K562 (cell line): ENCODE results near the gene MYH11. TPM values are rescaled to one million over a fixed set of nuclear protein-coding genes. Genes with fewer than 3 reads are reported as not detected.

ENCODE experiments used
- ATF6 ChIP-seq: sonication (generic); formaldehyde crosslinking; IDR thresholded peaks from 2 replicates; pipeline ENCODE4 v1.4.0; 2020; ENCODE audit warnings: mild to moderate bottlenecking, missing genetic modification reagents
- CBFB ChIP-seq: sonication (generic); formaldehyde crosslinking; IDR thresholded peaks from 2 replicates; pipeline ENCODE4 v1.4.0; 2020; ENCODE audit warnings: mild to moderate bottlenecking, missing genetic modification reagents
- CC2D1A ChIP-seq: fragments of 450-650 bp; IDR thresholded peaks from 2 replicates; pipeline ENCODE4 v1.6.1; 2017; ENCODE audit warnings: mild to moderate bottlenecking
- CTCF ChIP-seq, 3 experiments: IDR thresholded peaks in 2 of 3; conservative IDR thresholded peaks in 1 of 3; 2 replicates each; pipeline ENCODE4 v1.5.1; 2011 to 2012; ENCODE audit warnings: low read length in 3 of 3, mild to moderate bottlenecking in 3 of 3, control low read depth in 2 of 3, improper control_type of control experiment in 1 of 3, inconsistent platforms in 1 of 3, low read depth in 1 of 3, mixed read lengths in 1 of 3, moderate library complexity in 1 of 3; ENCODE audit not compliant: insufficient read depth in 2 of 3
- E2F1 ChIP-seq: sonication (generic); formaldehyde crosslinking; IDR thresholded peaks from 2 replicates; pipeline ENCODE4 v1.8.1; 2023; ENCODE audit warnings: mild to moderate bottlenecking, missing genetic modification reagents, moderate library complexity
- EP300 ChIP-seq: IDR thresholded peaks from 2 replicates; pipeline ENCODE4 v1.6.1; 2012; ENCODE audit warnings: low read length, improper control_type of control experiment
- KHSRP ChIP-seq: fragments of 450-650 bp; IDR thresholded peaks from 2 replicates; pipeline ENCODE4 v1.6.1; 2017
- MAFK ChIP-seq: IDR thresholded peaks from 2 replicates; pipeline ENCODE4 v1.6.1; 2011; ENCODE audit warnings: low read length, improper control_type of control experiment
- PML ChIP-seq: IDR thresholded peaks from 2 replicates; pipeline ENCODE4 v1.6.1; 2012; ENCODE audit warnings: low read length, inconsistent platforms
- POLR2A ChIP-seq: fragments of 450-650 bp; conservative IDR thresholded peaks from 2 replicates; pipeline ENCODE4 v1.6.1; 2016
- POLR2G ChIP-seq: fragments of 200-400 bp; formaldehyde crosslinking; IDR thresholded peaks from 2 replicates; pipeline ENCODE4 v1.6.1; 2017; ENCODE audit warnings: low read depth, mild to moderate bottlenecking, antibody characterized with exemption, low read length, moderate library complexity
- POU5F1 ChIP-seq: fragments of 150-350 bp; IDR thresholded peaks from 2 replicates; pipeline ENCODE4 v1.6.1; 2014; ENCODE audit warnings: borderline replicate concordance, low read length, low read depth, mild to moderate bottlenecking; ENCODE audit not compliant: partially characterized antibody
- STAG1 ChIP-seq: sonication (generic); formaldehyde crosslinking; IDR thresholded peaks from 2 replicates; pipeline ENCODE4 v1.5.0; 2020; ENCODE audit warnings: missing genetic modification reagents, borderline replicate concordance
- TAF15 ChIP-seq: fragments of 200-400 bp; formaldehyde crosslinking; IDR thresholded peaks from 2 replicates; pipeline ENCODE4 v1.6.1; 2017; ENCODE audit warnings: mild to moderate bottlenecking, low read depth, low read length, moderate library complexity
- TAF7 ChIP-seq: fragments of 450-650 bp; IDR thresholded peaks from 2 replicates; pipeline ENCODE4 v1.6.1; 2016; ENCODE audit warnings: missing genetic modification characterization, missing compliant biosample characterization
- ZBED1 ChIP-seq: IDR thresholded peaks from 2 replicates; pipeline ENCODE4 v1.6.1; 2014
- ZBTB12 ChIP-seq: fragments of 250-450 bp; sonication (Bioruptor Pico); IDR thresholded peaks from 2 replicates; pipeline ENCODE4 v1.4.0; 2020
- ZEB2 ChIP-seq: fragments of 450-650 bp; IDR thresholded peaks from 2 replicates; pipeline ENCODE4 v1.6.1; 2016
- ZNF224 ChIP-seq: sonication (generic); formaldehyde crosslinking; IDR thresholded peaks from 2 replicates; pipeline ENCODE4 v1.8.0; 2022; ENCODE audit warnings: mild to moderate bottlenecking, missing genetic modification reagents
- ZNF277 ChIP-seq: fragments of 250-450 bp; sonication (Bioruptor Pico); IDR thresholded peaks from 2 replicates; pipeline ENCODE4 v1.8.0; 2022; ENCODE audit warnings: inconsistent platforms, mild to moderate bottlenecking, moderate library complexity, borderline replicate concordance
- ZNF347 ChIP-seq: fragments of 450-650 bp; formaldehyde crosslinking; IDR thresholded peaks from 2 replicates; pipeline ENCODE4 v1.4.0; 2020; ENCODE audit warnings: low read depth, mild to moderate bottlenecking, moderate library complexity
- ZNF707 ChIP-seq: fragments of 250-450 bp; sonication (Bioruptor Pico); conservative IDR thresholded peaks from 2 replicates; pipeline ENCODE4 v1.8.0; 2022; ENCODE audit warnings: inconsistent platforms, mild to moderate bottlenecking, moderate library complexity
- polyA plus RNA-seq, 8 experiments: library from polyadenylated mRNA; depleted of rRNA in 4 of 8; stranded (reverse) in 5 of 8; unstranded in 3 of 8; fragments of >200 nt; fragmentation: Nextera tagmentation in 2 of 8; fragmentation: Illumina TruSeq in 1 of 8; extraction: Ambion mirVana in 2 of 8; extraction: Trizol in 1 of 8; gene quantifications; 2 replicates each; pipeline versions ENCODE4 v1.2.1 to v1.2.3, GENCODE V29; 2011 to 2014; ENCODE audit warnings: inconsistent platforms in 1 of 8, missing spikeins in 1 of 8
- total RNA-seq, 7 experiments: library from RNA; depleted of rRNA in 6 of 7; stranded (reverse); fragments of >200 nt in 6 of 7; fragmentation: Illumina TruSeq in 2 of 7; extraction: Trizol in 2 of 7; gene quantifications; 2 replicates each; pipeline versions ENCODE4 v1.2.1 to v1.2.3, GENCODE V29; 2011 to 2021; ENCODE audit warnings: low replicate concordance in 1 of 7

Gene MYH11
- total and polyA plus RNA-seq, 9 of the 15 experiments (the other 6 are each of a cell fraction or from before 2014, with no cell fraction given): 0.05 to 0.47 (median 0.08) TPM; not detected in 5

- TF ChIP-seq ZNF707 (no peak), KHSRP (no peak), STAG1 (no peak), ZBED1 (no peak), CC2D1A (no peak), POU5F1 (peak; percentile 35), ZNF224 (CRISPR knock-in tag) (no peak), E2F1 (peak; percentile 31; the same call in 1 of the 2 replicates), PML (peak; percentile 72), ATF6 (CRISPR knock-in tag) (0 out of 2 replicates have a peak, but pooled peaks have one; percentile 13), TAF15 (no peak), POLR2A (peak; percentile 94), ZBTB12 (CRISPR knock-in tag) (no peak), ZNF347 (CRISPR knock-in tag) (no peak), ZNF277 (CRISPR knock-in tag) (no peak), TAF7 (tag) (peak; percentile 98), MAFK (no peak), EP300 (peak; percentile 13; the same call in 1 of the 2 replicates), POLR2G (peak; percentile 96), CTCF (IDR thresholded peaks at IDR 0.05 in 2 of 3, conservative IDR thresholded peaks at IDR 0.05 in 1 of 3; ENCODE audit: insufficient read depth in 2 of 3, low read depth in 1 of 3, low read length in 3 of 3) (no peak), ZEB2 (no peak), CBFB (CRISPR knock-in tag) (no peak)
Observed at GRCh38 chr16:15888072-15888976, 31.5 kb upstream of the MYH11 start, which contains the start of gene CEP20 (continued).
